Ramos (cell line): ENCODE data around the gene ADAM30.
"Not testable (repeated sequence)": the region's sequence is repeated elsewhere in the genome, so short reads cannot be mapped to it uniquely, and the experiment has no call there.

Experiments
- in situ Hi-C: fragments of 300-500 bp; cut with MboI; formaldehyde crosslinking; loops from one replicate; pipeline ENCODE4 v1.14.3; 2022; ENCODE audit warnings: low sequenced_read_pairs; ENCODE audit not compliant: unreplicated experiment

ADAM30 gene

DNA sequence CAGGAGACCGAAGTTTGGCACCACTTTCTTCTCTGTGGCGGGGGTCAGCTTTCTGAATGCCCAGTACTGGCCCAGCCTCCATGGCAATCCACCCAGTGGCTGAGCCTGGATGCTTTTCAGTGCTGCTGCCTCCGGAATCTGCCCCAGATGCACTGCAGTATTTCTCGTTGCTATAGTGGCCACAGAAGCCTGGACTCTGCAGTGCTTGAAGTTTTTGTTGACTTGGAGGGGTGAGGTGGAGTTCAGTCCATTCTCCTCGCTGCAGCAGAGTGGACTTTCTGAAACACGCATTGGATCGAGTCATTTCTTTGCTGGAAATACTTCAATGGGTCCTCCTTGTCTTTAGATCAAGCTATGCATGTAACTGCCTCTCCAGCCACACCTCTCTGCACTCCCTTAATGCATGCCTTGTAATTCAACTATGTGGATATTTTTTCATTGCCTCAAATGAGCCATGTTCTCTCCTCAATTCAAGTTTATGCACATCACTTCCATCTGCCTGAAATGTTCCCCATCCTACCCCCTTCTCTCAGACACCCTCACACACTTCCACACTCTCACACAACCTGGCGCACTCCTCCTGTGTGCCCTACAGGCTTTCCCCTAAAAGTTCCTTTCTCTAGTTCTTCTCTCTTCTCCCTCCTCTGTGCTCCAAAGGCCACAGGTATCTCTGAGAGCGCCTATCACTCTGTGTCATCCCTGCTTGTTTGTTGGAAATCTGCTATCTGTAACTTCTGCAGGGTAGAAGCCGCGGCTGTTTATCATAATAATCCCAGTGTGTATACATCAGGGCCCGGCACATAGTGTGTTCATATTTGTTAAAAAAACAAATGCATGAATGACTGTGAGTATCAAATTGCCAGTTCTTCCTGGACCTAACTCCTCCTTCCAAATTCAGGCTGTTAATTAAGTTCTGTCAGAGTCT is 16.5 kb downstream of the ADAM30 start:
- in situ Hi-C loops: no loop called here

DNA sequence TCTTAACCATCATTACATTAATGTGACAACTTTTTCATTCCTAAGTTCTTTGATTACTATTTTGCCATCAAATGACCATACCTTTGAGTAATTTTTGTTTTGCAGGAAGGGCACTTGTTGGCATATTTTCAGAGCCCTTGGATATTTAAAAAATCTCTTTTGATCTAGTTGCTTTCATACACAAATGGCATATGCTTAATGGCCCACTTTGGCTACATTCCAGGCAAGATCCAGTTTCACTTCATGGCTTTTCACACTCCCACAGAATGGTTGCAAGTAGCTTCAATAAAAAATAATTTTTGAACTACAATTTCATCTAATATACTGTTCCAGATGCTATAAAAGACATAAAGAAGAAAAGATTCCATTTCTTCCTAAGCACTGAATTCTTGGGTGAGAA is 18.1 kb downstream of the ADAM30 start:
- in situ Hi-C loops: no loop called here

DNA sequence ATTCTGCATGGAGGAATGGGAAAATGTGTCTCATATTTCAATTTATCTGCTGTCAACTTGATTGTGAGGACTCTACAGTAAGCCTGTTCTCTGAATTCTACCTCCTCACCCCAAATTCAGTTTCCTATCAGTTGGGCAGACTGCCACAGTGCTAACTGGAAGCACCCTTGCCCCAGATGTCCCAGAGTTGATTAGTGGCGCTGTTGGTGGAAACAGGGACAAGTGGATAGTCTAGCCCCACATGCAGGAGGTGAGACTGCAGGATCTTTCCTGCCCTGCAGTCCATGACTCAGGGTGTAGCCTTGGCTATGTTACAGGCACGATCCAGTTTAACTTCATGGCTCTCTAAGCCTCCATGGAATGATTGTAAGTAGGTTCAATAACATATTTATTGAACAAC is 22.1 kb downstream of the ADAM30 start:
- in situ Hi-C loops: no loop called here

DNA sequence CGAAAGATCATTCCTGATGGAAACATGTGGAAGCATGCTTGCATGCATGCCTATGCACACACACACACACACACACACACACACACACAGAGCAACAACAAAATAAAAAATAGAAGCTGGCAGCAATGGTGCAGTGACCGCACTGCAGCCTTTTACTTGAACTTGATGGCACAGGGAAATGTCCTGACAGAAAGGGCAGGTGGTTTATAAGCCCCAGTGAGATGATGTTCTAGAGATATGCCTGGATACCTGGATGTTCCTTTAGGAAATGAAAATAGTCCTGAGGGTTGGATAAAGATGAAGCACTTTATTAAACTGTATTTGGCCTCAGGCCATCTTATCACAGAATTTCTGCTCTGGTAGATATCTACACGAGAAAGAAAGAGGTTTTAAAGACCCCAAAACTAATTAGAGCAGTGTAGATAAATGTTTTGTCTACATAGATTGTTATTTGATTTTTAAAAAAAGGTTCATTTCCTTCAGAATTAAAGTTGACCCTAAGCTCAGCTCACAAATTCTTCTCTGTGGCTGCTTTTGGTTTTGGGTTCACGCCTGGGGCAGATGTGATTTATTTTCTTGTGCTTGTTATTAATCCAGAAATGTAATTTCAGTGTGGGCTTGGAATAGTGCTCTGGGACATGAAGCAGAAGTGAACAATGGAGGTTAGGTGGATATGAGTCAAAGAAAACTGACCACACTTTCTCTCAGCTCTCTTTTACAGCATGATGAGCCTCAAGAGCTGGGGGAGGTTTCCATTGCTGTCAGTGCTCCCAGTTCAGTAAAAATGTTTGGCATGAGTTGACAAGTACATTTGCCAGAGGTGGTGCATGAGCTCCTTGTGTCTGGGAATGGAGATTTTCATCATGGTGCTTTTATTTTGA is 22.9 kb downstream of the ADAM30 start:
- in situ Hi-C loops: no loop called here

DNA sequence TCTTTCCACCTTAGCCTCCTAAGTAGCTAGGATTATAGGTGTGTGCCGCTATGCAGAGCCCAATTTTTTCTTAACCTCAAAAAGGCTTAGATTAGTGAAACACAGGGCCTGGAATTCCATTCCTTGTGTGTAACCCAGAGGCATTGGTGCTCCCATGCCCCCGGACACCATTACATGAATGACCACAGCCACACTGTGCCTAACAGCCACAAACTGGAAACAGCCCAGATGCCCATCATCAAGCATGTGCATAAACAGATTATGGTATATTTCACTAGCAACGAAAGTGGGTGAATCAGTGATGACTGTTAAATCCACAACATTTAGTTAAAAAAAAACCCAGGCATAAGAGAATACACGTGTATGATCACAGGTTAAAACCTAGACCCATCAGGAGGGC is 24.4 kb downstream of the ADAM30 start:
- in situ Hi-C loops: no loop called here

DNA sequence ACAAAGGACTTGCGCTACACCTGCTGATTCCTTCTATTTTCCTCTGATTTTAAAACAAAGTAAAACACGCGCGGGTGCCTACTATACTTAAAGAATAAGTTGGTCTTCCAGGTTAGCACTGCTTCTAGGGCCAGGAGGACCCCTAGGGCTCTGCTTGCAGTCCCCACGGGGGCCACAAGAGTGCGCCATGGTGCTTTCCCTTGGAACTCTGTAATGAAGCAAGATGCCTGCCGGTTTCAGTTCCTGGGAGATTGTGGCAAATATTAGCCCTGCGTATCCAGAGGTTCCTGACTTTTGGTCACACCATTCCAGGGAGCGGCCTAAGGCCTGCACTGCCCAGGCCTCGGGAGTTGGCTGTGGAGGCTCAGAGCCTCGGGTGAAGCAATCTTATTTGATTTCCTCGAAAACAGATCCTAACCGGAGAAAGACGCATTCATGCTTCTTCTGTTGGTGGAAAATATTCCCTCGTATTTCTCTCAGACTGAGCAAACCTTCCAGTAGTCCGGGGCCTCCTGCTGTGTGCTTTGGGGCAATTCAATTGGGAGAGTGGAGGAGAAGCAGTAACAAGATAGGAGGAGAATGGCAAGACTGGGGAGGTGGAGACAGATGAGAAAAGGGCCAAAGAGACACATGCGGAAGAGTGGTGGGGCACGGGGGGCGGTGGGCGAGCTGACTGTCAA is 25.3 kb downstream of the ADAM30 start:
- in situ Hi-C loops: no loop called here

DNA sequence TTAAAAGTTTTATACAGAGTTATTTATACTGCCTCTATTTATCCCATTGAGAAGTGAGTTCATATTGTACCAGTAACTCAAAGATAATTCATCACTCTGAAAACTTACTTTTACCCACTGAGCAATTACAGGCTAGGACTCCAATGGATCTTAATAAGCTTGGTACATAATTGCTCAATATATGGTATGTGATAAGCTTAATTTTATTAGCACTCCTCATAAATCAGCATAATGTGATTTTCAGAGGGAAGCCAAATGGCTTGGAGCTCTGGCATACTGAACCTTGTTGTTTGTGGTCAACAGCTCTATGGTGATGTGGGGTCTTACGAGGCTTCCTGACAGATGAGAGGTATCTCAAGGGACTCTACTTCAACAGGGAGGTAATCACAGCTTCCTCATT is 26.3 kb downstream of the ADAM30 start:
- in situ Hi-C loops: no loop called here

DNA sequence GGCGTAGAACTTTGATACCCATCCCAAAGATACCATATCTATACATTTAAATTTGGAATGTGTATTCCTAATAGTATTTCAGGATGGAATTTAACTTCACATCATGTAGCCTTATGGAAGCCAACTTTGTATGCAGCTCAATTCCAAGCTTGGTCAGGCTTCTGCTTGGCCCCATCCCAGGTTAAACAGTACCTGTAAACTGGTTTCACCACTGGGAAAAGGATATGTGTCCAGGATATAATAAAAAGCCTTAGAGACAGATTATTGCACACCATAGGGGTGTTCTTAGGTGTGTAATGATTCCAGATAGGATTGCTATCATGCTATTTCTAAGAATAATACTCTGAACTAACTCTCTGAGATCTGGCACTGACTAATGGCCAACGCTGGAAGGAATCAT is 28.1 kb downstream of the ADAM30 start:
- in situ Hi-C loops: no loop called here

DNA sequence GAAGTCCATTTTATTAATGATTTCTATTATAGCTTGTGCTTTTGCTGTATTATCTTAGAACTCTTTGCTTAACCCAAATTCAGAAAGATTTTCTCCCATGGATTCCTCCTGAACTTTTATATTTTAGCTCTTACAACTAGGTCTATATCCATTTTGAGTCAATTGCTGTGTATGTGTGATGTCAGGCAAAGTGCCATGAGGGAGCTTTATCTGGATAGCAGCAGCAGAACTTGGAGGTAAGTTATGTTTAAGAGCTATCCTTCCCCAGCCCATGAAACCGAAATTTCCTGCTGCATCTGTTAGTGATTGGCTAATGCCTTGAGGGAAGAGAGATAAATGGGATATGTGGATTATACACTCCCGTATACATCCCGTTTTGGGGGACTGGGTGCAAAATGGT is 29.9 kb downstream of the ADAM30 start:
- in situ Hi-C loops: no loop called here

DNA sequence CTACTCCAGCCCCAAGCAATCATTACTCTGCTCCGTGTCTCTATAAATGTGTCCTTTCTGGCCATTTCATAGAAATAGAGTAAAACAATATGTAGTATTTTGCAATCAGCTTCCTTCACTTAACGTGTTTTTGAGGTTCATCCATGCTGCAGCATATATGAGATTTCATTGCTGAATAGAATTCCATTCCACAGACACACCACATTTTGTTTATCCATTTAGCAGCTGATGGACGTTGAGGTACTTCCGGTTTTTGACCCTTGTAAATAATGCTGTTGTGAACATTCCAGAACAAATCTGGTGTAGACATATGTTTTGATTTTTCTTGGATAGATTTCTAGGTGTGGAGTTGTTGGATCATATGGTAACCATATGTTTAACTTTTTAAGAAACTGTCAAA is 30.7 kb downstream of the ADAM30 start:
- in situ Hi-C loops: no loop called here

DNA sequence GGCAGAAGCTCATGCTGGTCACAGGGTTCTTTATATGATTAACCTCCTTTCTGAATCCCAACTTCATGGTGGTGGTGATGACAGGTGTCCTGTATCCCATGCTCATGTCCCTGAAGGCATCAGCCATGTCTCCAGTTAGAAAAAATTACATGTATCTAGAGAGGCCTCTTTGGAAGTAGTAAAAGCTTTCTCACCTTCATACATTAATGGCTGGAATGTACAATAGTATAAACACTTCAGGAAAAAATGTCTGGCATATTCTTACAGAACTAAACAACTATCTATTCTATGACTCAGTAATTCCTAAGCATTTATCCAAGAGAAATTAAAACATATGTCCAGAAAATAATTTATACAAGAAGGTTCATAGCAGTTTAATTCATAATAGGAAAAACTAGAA is 34.0 kb downstream of the ADAM30 start:
- in situ Hi-C loops: no loop called here

DNA sequence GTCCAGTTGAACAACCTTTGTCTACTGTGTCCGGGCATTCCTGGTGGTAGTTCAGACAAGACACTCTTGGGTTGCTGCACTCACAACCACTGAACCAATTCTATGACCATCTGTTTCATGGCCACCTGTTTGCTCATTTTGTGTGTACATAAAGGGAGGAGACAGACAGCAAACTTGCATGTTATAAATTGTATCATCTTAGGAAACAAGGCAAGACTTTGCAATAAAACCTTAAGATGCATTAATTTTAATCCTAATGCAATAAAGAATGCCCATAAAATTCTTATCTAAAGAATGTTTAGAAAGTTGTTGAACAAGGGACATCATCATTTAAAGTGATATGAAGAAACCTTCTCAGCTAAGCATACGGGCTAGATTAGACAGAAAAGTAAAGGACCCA is 34.8 kb downstream of the ADAM30 start:
- in situ Hi-C loops: no loop called here

DNA sequence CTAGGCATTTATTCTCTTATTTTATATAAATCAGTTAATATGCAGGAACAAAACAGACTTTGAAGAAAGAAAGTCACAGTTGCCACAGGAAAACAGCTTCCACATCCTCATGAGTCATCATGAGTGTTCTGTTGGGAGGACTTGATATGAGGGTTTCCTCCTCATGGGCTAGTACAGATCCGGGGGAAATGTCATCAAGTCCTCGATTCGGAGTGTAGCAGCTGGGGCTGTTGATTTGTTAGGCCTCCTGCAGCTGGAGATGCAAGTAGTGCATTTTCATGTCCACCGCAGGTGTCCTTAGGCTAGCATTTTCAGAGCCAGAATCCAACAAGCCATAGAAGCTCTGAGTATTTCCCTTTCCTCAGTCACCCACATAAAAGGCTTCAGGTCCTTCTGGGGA is 36.7 kb downstream of the ADAM30 start:
- in situ Hi-C loops: no loop called here

DNA sequence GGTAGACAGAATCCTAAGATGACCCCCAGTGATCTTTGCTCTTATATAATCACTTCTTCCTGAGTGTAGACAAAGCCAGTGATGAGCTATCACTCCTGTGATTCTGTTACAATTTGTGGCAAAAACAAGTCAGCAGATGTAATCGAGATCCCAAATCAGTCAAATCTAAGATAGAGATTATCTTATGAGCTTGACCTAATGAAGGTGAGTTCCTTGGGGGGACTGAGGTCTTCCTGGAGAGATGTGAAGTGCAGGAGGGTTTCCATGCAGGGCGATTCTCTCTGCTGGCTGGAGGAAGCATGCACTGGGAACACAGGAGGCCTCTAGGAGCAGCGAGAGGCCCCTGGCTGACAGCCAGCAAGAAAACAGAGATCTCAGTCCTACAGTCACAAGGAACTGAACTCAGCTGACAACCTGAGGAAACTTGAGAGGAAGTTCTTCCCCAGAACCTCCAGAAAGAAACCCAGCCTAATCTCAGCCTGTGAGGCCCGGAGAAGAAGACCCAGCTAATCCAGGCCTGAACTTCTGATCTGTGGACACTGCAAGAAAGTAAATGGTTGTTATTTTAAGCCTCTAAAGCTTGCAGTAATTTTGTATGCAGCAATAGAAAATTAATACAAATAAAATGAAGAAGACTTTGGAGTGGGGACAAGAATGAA is 37.6 kb downstream of the ADAM30 start:
- in situ Hi-C loops: not testable (repeated sequence)

DNA sequence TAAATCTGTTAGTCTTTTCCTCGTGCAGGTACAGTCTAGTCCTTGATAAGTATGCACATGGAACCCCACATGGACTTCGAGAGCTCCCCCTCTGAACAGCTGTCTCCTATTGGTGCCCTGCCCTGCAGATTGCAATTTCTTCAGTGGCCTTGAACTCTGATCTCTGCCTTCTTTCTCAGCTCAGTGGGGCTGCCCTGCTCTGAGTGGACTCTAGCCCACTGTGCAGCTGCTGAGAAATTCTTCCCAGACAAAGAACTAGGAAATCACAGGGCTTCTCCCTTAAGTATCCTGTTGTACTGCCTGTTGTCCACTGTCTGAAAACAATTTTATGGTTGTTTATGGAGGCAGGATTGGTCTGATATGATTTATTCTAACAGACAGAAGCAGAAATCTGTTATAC is 38.2 kb downstream of the ADAM30 start:
- in situ Hi-C loops: no loop called here

DNA sequence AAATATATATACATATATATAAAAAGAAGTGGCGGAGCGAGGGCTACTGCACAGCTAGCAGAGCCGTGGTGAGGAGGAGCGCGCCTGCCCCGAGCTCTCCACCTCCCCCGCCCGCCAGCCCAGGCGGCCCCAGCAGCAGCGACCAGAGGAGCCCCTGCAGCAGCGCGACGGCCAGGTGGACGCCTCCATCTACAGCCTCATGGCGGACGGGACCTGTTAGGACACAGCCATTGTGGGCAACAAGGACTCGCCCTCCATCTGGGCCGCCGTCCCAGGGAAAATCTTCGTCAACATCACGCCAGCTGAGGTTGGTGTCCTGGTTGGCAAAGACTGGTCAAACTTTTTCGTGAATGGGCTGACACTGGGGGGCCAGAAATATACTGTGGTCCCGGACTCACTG is 43.2 kb downstream of the ADAM30 start:
- in situ Hi-C loops: no loop called here

DNA sequence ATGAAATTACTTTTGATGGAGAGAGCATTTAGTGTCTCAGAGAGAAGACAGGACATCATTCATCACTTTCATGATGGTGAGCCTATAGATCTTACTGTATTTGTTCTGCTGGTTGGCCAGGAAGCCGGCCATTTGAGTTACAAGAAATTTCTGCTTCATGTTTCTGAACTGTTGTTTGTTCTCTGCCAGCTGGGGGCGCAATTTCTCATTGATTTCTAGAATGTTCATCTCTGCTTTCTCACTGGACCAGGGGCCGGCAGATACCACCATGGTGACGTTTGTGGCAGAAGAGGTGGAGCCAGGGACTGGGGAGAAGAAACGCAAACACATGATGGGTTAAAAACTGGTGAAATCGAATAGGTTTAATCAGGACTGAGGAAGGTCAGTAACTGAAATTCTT is 52.1 kb downstream of the ADAM30 start:
- in situ Hi-C loops: not testable (repeated sequence)
